HG03575 (cell line): ENCODE results near the gene IMPDH2.

Experiments
- ATAC-seq: cut with Tn5 transposase; IDR thresholded peaks from one replicate; pipeline ENCODE4 v1.9.1; 2021; ENCODE audit not compliant: unreplicated experiment, insufficient number of reproducible peaks, low FRiP score; ENCODE audit errors: extremely low read depth

IMPDH2 gene

GRCh38 chr3:48989126-48989795 lies 39.9 kb downstream of the IMPDH2 start:
- ATAC-seq, result no peak

DNA sequence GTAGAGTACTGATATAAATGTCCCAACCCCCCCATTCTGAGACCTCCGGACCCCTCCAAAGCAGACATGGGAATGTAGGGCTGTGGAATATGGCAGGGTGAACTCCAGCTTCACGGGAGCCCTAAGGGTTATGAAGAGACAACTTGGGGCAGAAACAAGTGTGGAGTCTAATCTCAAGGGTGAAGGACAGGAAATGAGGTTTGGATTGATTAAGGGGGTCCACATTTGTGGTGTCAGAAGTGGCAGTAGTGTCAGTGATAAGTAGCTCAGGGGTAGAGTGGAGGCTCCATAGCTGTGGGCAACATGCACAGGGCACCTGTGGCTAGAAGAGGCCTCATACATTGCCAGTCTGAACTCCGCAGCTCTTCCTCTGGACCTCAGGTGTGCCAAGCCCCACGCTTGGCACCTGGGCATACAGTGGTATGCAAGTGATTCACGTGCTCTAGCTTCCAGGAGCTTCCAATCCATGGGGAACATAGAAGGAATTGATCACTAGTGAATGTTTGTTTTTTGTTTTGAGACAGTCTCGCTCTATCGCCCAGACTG lies 43.3 kb downstream of the IMPDH2 start:
- ATAC-seq, result no peak

DNA sequence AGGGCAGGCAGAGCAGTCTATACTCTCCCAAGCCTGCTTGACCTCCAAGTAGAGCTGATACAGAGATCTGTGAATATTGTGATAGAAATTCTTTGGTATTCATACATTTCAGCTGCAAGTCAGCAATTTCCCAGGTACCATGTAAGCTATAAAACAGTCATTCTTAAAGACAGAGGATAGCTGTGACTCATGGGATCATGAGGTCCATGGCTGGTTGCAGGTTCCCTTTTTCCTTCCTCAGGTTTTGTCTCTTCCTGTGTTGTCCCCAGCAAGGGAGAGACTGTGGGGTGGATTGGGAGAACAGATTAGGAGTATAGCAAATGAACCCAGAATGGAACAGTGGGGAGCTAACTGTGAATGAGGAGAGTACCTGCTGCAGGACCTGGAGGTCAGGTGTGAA lies 44.5 kb downstream of the IMPDH2 start:
- ATAC-seq, result no peak

DNA sequence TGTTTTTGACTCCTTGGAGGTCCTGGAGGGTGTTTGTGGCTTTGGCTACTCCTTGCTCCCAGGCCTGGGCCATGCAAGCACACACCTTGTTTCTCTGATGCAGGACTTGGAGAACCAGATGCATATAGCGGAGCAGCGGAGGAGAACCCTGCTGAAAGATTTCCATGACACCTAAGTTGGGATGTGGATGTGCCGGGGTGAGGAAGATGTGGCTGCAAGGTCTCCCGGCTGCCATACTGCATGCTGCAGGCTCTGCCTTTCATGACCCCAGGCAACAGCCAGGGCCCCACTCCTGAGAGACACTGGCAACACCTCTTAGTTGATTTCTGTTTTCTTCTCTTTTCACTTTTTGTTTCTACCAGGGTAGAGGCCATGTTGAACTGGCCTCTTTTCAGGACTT lies 46.1 kb downstream of the IMPDH2 start:
- ATAC-seq, result no peak

DNA sequence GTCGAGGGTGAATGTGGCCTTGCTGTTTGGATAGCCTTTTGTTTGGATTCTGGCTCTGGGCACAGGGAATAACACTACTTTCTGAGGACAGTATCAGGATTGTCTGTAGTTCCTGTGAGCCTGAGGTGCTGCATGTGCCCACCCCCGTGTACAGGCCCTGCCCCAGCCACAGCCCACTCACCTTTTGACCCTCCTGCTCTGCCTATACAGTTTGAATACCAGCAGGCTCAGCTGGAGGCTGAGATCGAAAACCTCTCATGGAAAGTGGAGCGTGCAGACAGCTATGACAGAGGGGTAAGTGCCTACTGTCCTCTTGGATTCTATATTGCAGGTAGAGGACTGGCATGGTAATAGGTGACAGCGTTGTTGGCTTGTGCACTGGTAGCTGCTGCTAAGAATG lies 46.5 kb downstream of the IMPDH2 start:
- ATAC-seq, result no peak

DNA sequence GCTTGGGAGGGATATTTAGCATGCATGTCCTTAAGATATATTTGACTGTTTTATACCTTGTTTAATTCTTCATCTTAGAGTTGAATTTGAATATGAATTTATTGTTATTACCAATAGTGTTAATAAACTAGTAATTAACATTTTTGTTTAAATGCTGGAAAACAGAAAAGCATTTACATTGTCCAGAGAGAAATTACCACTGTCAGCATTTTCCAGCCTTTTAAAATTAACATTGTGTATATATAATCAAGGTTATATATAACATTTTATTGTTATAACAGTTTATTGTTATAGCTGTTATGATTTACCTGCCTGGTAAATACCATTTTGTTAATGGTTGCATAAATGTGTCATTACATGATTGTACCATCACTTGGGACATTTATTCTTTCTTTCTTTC lies 47.2 kb downstream of the IMPDH2 start:
- ATAC-seq, result no peak

GRCh38 chr3:48980295-48980694 lies 48.9 kb downstream of the IMPDH2 start:
- ATAC-seq, result no peak

DNA sequence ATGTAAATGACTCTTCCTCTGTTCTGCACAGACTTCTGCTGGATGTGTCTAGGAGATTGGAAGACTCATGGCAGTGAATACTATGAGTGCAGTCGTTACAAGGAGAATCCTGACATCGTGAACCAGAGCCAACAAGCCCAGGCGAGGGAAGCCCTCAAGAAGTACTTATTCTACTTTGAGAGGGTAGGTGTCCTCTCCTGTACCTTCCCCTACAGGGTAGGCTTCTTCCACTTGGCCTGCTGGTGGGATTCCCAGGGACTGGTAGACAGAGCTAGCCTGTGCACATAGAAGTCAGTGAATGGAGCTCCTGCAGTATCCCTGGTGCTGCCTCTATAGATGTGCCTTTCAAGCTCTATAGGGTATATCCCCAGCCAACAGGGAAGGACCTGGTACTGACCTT lies 49.7 kb downstream of the IMPDH2 start:
- no peak for ATAC-seq
